T-helper 2 cell treated with Interferon-gamma antibody and Interleukin-4, amounts not matched to agents 100 ng/mL and 5 ng/mL, for 36 hours (primary cell): ENCODE data around the gene ARHGAP18. TPM values are rescaled to one million over a fixed set of nuclear protein-coding genes. Genes with fewer than 3 reads are reported as not detected.

Experiments used
- intact Hi-C: fragments of 100-400 bp; cut with micrococcal nuclease; formaldehyde crosslinking; loops from one replicate; pipeline ENCODE4 v1.15.1; 2023
- total RNA-seq: library from RNA; stranded (reverse); gene quantifications from 2 replicates; pipeline ENCODE4 v1.2.3, GENCODE V29; 2022

Gene ARHGAP18
- total RNA-seq, 1 donor from 2014 or later = 12.4 TPM

DNA sequence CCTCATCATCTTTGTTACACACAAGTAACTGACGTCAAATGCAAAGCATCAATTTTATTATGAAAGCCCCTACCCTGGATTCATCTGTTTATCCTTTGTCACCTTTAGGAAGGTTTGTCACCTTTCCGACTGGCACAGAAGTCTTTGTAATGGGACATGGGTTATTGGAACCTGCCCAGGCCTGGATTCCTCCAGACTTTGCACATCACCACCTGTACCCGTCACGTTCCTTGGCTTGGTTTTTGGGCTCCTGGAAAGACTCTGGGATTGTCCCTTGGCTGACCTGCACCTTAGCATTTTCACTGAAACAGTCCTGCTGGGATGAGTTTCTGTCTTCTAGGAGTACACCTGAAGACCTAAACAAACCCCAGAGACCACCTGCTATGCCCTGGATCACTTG, 15.4 kb upstream of the ARHGAP18 start:
- intact Hi-C loops = no loop called here

DNA sequence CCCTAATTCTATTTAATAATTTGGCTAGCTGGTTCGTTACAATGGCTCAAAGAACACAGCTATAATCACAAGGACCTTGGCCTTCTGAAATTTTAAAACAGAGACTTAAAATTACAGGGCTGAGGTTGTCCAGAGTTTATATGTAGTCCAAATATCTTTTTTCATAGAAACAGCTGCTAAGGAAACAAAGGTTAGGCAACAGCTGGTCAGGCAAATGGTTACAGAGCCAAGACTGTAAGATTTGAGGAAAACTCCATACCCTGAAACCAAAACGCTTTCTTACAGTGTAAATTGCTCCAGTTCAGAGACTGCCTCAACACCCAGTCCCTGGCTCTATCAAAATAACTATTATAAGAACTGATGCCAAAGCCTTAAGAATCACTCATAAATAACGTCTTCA, 9.7 kb upstream of the ARHGAP18 start:
- intact Hi-C loops = no loop called here

DNA sequence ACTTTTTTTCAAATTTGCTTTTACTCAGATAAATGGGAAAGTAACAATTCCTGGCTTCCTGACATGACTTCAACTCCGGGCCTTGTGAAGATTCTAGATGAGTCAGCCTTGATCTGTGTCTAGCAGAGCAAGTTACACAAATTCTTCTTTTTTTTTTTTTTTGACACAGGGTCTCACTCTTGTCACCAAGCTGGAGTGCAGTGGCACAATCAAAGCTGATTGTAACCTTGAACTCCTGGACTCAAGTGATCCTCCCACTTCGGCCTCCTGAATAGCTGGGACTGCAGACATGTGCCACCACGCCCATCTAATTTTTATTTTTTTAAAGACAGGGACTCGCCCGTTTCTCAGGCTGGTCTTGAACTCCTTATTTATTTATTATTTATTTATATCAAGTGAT, 7.3 kb upstream of the ARHGAP18 start:
- intact Hi-C loops = no loop called here

DNA sequence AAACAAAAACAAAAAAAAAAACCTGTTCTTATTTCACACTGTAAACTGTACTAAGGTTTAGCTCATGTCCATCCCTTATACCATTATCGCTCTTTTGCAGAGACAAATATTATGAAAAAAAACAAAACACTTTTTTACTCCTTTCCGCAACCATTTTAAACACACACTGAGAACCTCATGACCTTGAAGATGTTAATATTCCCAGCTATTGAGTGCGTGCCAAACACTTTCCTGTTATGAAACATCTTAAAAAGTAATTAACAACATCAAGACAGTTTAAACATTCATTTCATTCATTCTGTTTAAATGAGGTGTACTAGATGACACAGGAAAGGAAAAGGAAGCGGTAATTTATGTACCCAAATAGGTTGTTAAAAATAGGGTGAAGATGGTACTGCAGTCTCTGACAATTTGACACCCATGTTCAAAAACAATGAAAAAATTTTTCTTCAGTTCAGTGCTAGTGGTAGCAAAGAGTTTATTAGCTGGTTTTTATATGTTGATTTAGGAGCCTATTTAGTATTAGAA, 3.9 kb upstream of the ARHGAP18 start:
- intact Hi-C loops = no loop called here

DNA sequence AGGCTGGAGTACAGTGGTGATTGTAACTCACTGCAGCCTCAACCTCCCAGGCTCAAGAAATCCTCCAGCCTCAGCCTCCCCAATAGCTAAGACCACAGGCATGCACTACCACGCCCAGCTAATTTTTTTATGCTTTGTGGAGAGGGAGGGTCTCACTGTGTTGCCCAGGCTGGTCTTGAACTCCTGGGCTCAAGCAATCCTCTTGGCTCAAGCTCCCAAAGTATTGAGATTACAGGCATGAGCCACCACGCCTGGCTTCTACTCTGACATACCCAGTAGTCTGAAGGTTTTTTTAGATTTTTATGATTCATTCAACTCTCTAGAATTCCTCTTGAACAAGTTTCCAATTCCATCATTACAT, 1.3 kb upstream of the ARHGAP18 start:
- intact Hi-C loops = no loop called here

DNA sequence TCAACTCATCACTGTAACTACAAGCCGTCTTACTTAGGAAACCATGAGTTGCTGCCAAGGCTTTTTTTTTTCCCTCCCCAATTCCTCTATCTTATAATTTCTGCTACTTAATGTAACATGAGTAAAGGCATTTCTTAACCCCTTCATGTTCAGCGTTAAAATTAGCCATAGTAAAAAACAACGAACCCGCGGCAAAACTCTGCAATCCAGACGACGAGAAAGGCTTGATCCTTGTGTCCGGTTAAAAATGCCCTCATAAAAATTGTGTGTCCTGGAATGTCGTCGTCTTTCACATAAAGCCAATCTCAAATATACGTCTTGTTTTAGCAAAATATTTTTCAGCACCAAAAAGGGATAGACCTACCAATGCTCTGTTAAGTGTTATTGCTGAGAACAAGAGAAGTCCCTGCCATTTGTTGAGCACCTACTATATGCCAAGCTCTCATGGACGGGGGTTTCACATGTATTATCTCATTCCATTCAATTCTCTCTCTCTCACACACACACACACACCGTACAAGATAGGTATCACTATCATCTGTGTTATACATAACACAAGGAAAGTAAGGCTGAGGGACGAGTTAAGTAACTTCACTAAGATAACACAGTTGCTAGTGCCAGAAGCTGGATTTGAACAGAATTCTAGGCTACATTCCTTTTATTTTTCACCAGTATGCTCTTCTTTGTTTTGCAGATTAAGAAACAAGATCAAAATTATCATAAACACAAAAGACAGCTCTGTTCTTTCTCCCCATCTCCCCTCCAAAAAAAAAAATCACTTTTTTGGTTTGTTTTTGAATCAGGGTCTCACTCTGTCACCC, 683 bp upstream of the ARHGAP18 start:
- intact Hi-C loops = loop anchor here (1.0 kb wide), 2 partner anchors 26 to 38 kb away; no protein-coding TSS in a partner anchor

DNA sequence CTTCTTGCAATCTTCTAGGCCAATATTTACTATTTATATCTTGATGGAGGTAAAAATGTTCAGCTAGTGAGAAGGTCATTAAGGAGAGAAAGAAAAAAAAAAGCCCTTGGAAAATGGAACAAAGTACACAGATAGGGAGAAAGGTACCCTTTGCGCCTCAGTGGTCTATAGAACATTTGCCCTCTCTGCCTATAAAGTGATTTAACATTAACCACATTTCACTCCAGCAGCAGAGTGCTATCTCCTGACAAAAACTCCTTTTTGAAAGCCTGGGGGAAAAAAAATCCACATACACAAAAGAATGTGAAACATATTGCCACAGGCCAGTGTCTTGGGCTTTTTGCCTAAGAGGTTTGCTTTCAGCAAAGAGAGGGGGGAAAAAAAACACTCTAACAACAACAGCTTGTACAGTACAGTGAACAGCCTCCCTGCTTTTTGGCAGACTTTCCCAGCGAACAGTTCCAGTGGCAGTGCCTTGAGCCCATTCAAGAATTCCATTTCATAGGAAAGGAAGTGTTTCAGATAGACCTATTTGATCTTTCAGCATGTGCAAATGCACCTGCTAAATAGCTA, 695 bp downstream of the ARHGAP18 start:
- intact Hi-C loops = no loop called here

DNA sequence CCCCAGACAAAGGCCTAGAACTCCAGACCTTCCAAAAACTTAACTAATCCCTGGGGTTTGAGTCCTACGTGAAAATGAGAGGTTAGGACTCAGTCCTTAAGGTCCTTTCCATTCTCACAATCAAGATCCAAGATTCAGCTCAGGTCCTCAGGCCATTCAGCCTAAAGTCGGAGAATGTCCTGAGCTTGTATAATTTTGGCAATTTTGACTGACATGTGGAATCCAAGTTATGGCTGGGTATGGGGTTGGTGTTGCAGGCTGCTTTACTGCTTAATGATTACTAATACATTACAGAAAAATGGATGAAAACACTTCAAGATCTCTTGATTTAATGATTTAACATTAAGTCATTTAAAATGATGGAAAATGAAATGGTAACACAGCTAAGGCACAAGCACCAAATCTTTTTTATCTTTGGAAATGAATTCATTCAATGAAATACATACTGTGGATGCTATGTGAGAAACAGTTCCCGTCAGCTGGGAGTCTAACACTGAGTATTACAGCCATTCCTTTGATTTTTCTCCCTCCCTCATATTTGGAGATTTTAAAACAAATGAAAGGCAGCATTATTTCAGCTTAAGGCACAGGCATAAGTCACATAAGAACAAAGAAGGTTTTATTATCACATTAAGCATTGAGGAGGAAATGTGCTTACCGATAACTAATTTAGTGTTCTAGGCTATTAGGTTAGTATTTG, 1.3 kb downstream of the ARHGAP18 start:
- intact Hi-C loops = no loop called here

DNA sequence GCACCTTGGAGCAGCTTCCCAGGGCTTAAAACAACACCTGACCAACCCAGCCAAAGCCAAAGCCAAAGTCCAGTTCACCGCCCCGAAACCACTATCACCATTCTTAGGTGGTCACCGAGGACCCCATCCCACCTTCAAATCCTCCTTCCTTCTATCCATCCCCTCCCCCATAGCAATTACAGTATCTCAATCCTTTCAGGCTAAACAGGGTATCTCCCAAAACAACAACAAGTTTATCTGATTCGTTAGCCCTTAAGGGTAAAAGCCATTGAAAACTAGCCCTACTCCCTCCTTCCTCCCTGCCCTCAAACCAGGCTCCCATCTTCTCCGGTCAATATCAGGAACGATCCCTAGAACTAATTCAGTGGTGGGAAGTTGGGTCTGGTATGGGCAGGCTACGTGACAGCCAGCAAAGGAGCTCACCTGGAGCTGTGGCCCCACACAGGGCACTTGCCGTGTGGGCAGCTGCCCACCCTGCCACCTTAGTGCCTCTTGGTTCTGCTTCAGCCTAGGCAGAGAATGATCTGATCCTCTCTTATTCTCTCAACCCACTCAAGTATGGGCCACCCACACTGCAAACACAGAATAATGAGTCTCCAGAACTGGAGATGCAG, 2.0 kb downstream of the ARHGAP18 start:
- intact Hi-C loops = no loop called here

DNA sequence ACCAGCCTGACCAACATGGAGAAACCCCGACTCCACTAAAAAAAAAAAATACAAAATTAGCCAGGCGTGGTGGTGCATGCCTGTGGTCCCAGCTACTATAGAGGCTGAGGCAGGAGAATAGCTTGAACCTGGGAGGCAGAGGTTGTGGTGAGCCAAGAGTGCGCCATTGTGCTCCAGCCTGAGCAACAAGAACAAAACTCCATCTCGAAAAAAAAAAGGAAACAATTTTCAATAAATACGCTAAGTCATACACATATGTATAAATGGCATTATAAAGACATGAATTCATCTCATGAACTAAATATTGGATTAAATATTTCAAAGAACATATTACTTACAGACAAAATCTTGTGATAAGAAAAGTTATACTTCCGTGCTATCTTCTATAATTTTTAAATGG, 2.9 kb downstream of the ARHGAP18 start:
- intact Hi-C loops = no loop called here

DNA sequence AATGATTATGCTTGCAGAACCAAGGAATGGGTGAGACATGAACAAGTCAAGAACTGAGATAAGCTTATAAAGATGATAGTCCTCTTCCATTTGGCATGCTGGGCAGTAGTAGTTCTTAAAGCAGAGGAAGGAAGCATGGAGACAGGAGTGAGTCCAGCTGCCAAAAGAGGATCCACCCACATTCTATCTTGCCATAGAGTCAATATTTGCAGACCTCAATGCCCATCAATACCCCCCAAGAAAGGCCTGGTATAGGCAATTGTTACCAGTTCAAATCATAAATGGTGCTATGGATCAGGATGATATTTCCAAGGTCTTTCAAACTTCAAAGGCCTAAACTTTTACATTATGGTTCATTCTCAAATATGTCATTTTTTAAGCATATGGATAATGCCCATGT, 4.8 kb downstream of the ARHGAP18 start:
- intact Hi-C loops = loop anchor here (1.0 kb wide), 1 partner anchor 10 kb away; no protein-coding TSS in a partner anchor

DNA sequence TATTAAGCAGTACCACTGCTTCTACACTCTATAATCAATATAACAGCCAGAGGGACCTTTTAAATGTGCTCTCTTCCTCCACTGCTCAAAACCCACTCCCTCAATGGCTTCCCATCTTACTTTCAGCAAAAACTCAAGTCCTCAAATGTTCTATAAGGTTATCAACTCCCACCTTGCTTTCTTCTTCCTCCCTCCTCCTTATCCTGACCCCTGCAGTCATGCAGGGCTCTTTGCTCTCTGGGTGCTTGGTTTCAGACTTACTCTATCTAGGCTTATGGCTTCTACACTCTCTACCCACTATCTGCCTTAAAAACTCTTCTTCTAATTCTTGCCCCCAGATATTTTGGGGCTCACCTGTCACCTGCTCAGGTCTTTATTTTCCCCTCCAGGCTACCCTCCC, 5.3 kb downstream of the ARHGAP18 start:
- intact Hi-C loops = loop anchor here (1.0 kb wide), 1 partner anchor 9 kb away; no protein-coding TSS in a partner anchor

DNA sequence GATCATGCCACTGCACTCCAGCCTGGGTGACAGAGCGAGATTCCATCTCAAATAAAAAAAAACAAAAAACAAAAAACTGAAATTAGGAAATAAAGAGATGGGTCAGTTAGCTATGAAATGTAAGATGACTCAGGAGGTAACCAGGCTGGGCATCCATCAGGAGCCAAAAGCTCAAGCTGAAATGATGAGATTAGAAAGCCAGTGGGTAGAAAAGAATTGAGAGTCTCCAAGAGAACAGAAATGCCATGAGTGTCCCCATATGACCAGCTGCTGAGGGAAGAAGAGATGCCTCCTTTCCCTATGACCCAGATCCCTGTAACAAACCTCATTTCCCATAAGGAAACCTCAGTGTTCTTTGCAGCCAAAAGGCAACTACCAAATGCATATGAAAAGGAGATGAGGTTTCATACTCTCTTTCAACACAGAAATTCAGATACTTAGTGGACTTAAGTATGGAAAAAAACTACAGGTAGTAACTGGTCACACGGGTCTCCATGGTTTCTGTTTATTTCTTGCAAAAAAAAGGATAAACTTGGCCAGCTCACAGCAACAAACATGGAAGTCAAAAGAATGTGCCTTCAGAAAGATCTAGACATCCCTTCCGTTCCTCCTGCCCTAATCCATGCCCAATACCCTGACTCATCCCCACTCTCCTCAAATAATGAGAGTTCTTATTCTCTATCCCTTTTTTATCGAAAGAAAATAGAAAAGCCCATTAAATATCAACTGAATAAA, 8.1 kb downstream of the ARHGAP18 start:
- intact Hi-C loops = no loop called here

DNA sequence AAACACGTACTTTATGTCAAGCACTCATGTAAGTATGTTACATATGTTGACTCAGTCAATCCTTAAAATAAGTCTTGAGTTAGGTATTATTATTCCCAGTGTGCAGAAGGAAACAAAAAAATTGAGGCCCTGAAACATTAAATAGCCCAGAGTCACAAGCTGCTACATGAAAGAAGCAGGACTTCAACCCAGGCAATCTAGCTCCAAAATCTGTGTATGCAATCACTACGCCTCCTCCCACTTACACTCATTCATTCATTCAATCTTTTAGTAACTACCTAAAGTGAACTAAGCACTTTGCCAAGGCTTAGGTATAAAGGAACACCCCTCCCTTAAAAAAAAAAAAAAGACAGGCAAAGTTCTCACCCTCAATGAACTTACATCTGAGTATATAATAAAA, 9.3 kb downstream of the ARHGAP18 start:
- intact Hi-C loops = no loop called here

DNA sequence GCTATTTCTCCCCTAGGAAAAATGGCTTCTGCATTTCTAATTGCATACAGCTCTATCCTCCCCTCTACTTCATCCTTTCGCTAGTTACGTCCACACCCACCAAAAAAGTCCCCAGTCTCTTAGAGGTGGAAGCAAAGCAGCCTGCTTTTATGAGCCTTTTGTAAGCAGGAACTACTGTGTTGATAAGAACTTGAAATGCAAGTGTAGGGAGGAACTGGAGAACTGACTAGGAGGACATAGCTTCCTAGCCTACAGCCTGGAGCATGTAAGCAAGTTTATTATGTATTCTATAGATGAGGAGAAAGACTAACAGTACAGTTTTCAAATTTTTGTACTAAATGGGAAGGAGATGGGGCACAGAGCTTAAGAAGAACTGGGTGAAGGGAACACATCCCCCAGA, 10.3 kb downstream of the ARHGAP18 start:
- intact Hi-C loops = no loop called here

DNA sequence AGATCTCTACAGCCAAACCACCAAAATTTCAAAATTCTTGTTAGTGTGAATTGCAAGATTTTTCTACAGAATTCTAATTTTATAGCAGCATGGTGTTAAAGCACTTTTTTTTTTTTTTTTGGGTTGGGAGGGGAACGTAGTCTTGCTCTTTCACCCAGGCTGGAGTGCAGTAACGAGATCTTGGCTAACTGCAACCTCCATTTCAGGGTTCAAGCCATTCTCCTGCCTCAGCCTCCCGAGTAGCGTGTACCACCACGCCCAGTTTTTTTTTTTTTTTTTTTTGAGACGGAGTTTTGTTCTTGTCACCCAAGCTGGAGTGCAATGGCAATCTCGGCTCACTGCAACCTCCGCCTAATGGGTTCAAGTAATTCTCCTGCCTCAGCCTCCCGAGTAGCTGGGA, 11.5 kb downstream of the ARHGAP18 start:
- intact Hi-C loops = no loop called here

DNA sequence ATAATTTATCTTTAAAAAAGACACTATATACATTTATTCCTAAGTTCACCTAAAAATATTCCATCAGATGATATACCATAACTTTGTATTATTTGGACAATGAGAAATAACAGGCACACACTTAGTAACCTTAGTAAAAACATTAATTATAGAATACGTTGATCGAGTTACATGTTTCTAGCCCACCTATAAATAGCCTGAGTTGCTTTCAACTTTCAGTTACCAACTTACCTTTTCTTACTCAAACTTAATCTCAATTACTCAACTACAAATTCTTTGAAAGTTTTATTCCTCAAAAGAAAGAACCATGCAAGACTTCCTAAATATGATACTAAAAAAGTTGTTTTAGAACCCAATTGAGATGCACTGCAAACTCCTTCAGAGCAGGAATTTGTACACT, 12.2 kb downstream of the ARHGAP18 start:
- intact Hi-C loops = no loop called here

DNA sequence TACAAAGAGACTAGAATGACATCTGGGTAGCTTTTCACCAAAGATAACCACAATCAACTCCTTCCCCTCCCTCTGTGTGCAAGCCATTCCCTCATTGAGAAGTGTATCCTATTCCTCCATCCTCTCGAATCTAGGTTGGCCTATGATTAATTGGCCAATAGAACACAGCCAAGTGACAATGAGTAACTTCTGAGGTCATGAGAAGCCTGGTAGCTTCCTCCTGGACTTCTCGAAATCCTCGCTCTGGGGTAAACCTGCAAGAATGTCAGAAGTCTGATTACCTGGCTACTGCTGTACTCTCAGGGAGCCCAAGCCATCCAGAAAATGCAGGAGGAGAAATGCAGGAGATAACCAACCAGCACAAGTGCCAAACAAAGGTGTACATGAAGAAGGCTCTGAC, 13.1 kb downstream of the ARHGAP18 start:
- intact Hi-C loops = no loop called here

DNA sequence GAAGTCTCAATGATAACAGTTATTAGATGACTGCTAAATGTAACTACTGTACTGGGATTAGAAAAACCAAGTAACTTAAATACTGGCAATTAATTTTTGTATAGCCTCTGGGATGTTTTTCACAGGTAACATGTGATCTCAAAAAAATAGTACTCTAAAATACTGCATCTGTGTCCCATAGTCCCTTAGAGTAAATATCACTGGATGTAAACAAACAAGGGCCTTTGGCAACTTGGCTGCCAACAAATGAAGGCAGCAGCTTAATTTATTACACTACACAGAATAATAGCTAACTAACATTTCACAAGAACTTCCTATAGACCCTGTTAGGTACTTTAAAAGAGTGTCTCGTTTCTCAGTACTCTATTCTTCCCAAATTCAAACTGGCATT, 14.0 kb downstream of the ARHGAP18 start:
- intact Hi-C loops = no loop called here

DNA sequence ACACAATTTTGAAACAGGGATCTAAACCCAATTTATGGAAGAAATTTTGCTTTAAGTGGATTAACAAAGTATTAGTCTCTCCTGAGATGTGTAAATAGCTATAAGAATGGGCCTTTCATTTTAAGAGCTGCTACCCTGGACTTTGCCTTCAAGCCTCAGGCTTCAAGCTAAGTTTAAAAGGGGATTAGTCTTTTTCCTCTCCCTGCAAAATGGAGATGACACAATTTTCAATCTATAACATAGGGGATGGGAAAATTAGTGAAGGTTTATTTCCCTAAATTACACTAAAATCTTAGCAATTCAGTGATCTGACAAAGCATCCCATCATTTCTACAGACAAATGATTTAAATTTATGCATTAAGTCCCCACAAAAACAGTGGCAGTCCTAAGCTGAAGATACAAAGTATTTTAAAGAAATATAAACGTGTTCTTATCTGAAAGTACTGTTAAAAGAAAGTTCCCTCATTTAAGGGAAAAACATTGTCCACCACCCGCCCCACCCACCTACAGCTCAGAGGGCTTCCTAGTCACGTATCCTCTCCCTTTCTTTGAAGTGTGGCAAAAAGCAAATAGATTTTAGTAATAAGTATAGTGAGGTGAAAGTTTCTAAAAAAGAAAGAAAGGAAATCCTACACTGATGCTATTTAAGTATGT, 14.5 kb downstream of the ARHGAP18 start:
- intact Hi-C loops = loop anchor here (1.0 to 2.0 kb wide), 2 partner anchors 10 to 17 kb away; no protein-coding TSS in a partner anchor
